WERI-Rb-1 (cell line): ENCODE results near the gene ADARB1.

Experiments
- DNase-seq: peaks from one replicate; pipeline ENCODE4 v3.0.0-alpha.2; 2020
- H3K27ac ChIP-seq: fragments of 250-450 bp; sonication (Bioruptor Pico); 2 replicates; pipeline ENCODE4 v1.5.1; 2020; ENCODE audit warnings: mild to moderate bottlenecking, moderate library complexity
- H3K27me3 ChIP-seq: fragments of 250-450 bp; sonication (Bioruptor Pico); 2 replicates; pipeline ENCODE4 v1.5.1; 2021; ENCODE audit warnings: mild to moderate bottlenecking, low read depth, moderate library complexity; ENCODE audit not compliant: insufficient read depth, severe bottlenecking
- H3K36me3 ChIP-seq: fragments of 250-450 bp; sonication (Bioruptor Pico); 2 replicates; pipeline ENCODE4 v1.5.1; 2020; ENCODE audit warnings: mild to moderate bottlenecking, moderate library complexity
- H3K4me3 ChIP-seq: 2 replicates; pipeline ENCODE4 v1.5.1; 2011; ENCODE audit warnings: low read depth, mild to moderate bottlenecking, control low read depth, low read length
- H3K9me3 ChIP-seq: fragments of 250-450 bp; sonication (Bioruptor Pico); 2 replicates; pipeline ENCODE4 v1.5.1; 2021; ENCODE audit warnings: mild to moderate bottlenecking, moderate library complexity; ENCODE audit not compliant: severe bottlenecking
- CTCF ChIP-seq: IDR thresholded peaks from 2 replicates; pipeline ENCODE4 v1.5.1; 2011; ENCODE audit warnings: low read depth, mild to moderate bottlenecking, control low read depth, inconsistent platforms, low read length

The ADARB1 gene

GRCh38 chr21:45248893-45249381 lies 174.6 kb downstream of the ADARB1 start:
- Histone ChIP-seq H3K27ac (peak overlapping the region; percentile 47), H3K4me3 (peak overlapping the region; percentile 15), H3K9me3 (peaks cover under 1% of the 10 kb centered on the region), H3K27me3 (no peaks in the 10 kb centered on the region), H3K36me3 (no peaks in the 10 kb centered on the region)
- peak; percentile 89 for DNase-seq
- TF ChIP-seq CTCF, result no peak

GRCh38 chr21:45249626-45250025 lies 175.2 kb downstream of the ADARB1 start:
- peak; percentile 4 for DNase-seq
- Histone ChIP-seq H3K4me3 (no peak overlapping the region), H3K36me3 (no peaks in the 10 kb centered on the region), H3K27me3 (no peaks in the 10 kb centered on the region), H3K27ac (no peak overlapping the region), H3K9me3 (no peaks in the 10 kb centered on the region)
- TF ChIP-seq CTCF, result no peak

- Histone ChIP-seq H3K9me3 (no peaks in the 10 kb centered on the region), H3K36me3 (no peaks in the 10 kb centered on the region), H3K27me3 (no peaks in the 10 kb centered on the region), H3K27ac (no peak overlapping the region), H3K4me3 (no peak overlapping the region)
- TF ChIP-seq CTCF, result no peak
- DNase-seq, result no peak
Measured at GRCh38 chr21:45250272-45250671, 175.9 kb downstream of the ADARB1 start.

GRCh38 chr21:45250914-45251634 lies 176.7 kb downstream of the ADARB1 start:
- no peak overlapping the region for H3K4me3 ChIP-seq
- no peak overlapping the region for H3K27ac ChIP-seq
- DNase-seq, result no peak
- no peak for TF ChIP-seq CTCF
- no peaks in the 10 kb centered on the region for H3K27me3 ChIP-seq
- H3K36me3 ChIP-seq, result no peaks in the 10 kb centered on the region
- no peaks in the 10 kb centered on the region for H3K9me3 ChIP-seq

GRCh38 chr21:45251635-45252447 lies 177.5 kb downstream of the ADARB1 start:
- no peak overlapping the region for H3K4me3 ChIP-seq
- DNase-seq, result no peak
- H3K9me3 ChIP-seq, result no peaks in the 10 kb centered on the region
- no peaks in the 10 kb centered on the region for H3K27me3 ChIP-seq
- no peak for TF ChIP-seq CTCF
- no peaks in the 10 kb centered on the region; the same call in 1 of the 2 replicates for H3K36me3 ChIP-seq
- no peak overlapping the region for H3K27ac ChIP-seq
